B cell (primary cell): ENCODE results near the gene ADAMTS12.

ENCODE experiments used
- CTCF ChIP-seq: fragments of 200-600 bp; IDR thresholded peaks from one replicate; pipeline ENCODE4 v1.8.0; 2022; ENCODE audit warnings: antibody characterized with exemption, mild to moderate bottlenecking
- EZH2 ChIP-seq: IDR thresholded peaks from 2 replicates; pipeline ENCODE4 v1.6.1; 2012; ENCODE audit warnings: borderline replicate concordance, low read depth, mild to moderate bottlenecking, moderate library complexity, low read length; ENCODE audit not compliant: insufficient read depth, poor library complexity, severe bottlenecking

- TF ChIP-seq CTCF (no peak), EZH2 (no peak)
Observed at GRCh38 chr5:33657176-33657575, 234.6 kb downstream of the ADAMTS12 start.
